Natural killer cell (primary cell): ENCODE measurements around the gene GALNT2. TPM values are rescaled to one million over a fixed set of nuclear protein-coding genes. Genes with fewer than 3 reads are reported as not detected.
A peak's percentile ranks its signal among the peaks of the same experiment; 100 is the strongest.

Experiments used
- ATAC-seq, 3 donors: fragments of 150-1000 bp in 2 of 3; fragments of 200-7000 bp in 1 of 3; cut with Tn5 transposase; 1 replicate in 1 of 3; 2 replicates in 2 of 3; pipeline ENCODE4 v1.10.0; 2021; ENCODE audit warnings: mild to moderate bottlenecking in 2 of 3, moderate library complexity in 2 of 3
- DNase-seq, 2 donors: peaks; one replicate each; pipeline versions ENCODE4 v3.0.0 to v3.0.0-alpha.2; 2013 to 2021; ENCODE audit warnings: mixed read lengths in 1 of 2
- H3K27ac ChIP-seq: one replicate; pipeline ENCODE4 v1.5.1; 2013; ENCODE audit warnings: mild to moderate bottlenecking, low read length
- H3K27me3 ChIP-seq: one replicate; pipeline ENCODE4 v1.6.1; 2013; ENCODE audit warnings: low read length; ENCODE audit not compliant: control insufficient read depth, insufficient read depth
- H3K36me3 ChIP-seq: one replicate; pipeline ENCODE4 v1.6.1; 2013; ENCODE audit warnings: low read length; ENCODE audit not compliant: control insufficient read depth, insufficient read depth
- H3K4me1 ChIP-seq: one replicate; pipeline ENCODE4 v1.6.1; 2013; ENCODE audit warnings: low read length; ENCODE audit not compliant: control insufficient read depth, insufficient read depth
- H3K4me3 ChIP-seq: one replicate; pipeline ENCODE4 v1.5.1; 2013; ENCODE audit warnings: low read length
- H3K9me3 ChIP-seq: one replicate; pipeline ENCODE4 v1.6.1; 2013; ENCODE audit warnings: low read length; ENCODE audit not compliant: control insufficient read depth, insufficient read depth
- H3K27ac Mint-ChIP-seq, 2 donors: one replicate each; pipeline ENCODE4 v1.8.0; 2022; ENCODE audit warnings: mild to moderate bottlenecking in 2 of 2, mixed read lengths in 2 of 2, moderate library complexity in 1 of 2
- H3K27me3 Mint-ChIP-seq, 2 donors: one replicate each; pipeline ENCODE4 v1.8.0; 2022; ENCODE audit warnings: low read depth in 2 of 2, mixed read lengths in 2 of 2
- H3K36me3 Mint-ChIP-seq: one replicate; pipeline ENCODE4 v1.8.0; 2022; ENCODE audit warnings: mixed read lengths
- H3K4me1 Mint-ChIP-seq, 2 donors: one replicate each; pipeline ENCODE4 v1.8.0; 2022; ENCODE audit warnings: mixed read lengths in 2 of 2
- H3K4me3 Mint-ChIP-seq: one replicate; pipeline ENCODE4 v1.8.0; 2022; ENCODE audit warnings: mild to moderate bottlenecking, moderate library complexity, mixed read lengths
- H3K9me3 Mint-ChIP-seq, 2 donors: one replicate each; pipeline ENCODE4 v1.8.0; 2022; ENCODE audit warnings: mixed read lengths in 2 of 2
- WGBS: methylation state at CpG from one replicate; pipeline ENCODE4 v1.1.7; 2013; ENCODE audit warnings: missing lambda C conversion rate; ENCODE audit not compliant: insufficient coverage; 5-methylcytosine and 5-hydroxymethylcytosine counted together
- intact Hi-C: fragments of 100-400 bp; cut with micrococcal nuclease; formaldehyde crosslinking; loops from one replicate; pipeline ENCODE4 v1.14.2; 2022
- total RNA-seq, 4 donors: library from RNA; stranded (reverse); fragments of 120-200 nt in 1 of 4; gene quantifications; one replicate each; pipeline versions ENCODE4 v1.2.3 to v1.2.4, GENCODE V29; 2013 to 2022
- TF ChIP-seq, protein P1 (sequence below): fragments of 200-600 bp; IDR thresholded peaks from one replicate; pipeline ENCODE4 v1.8.0; 2022; ENCODE audit warnings: antibody characterized with exemption

GALNT2 gene
- total RNA-seq, 3 donors from 2014 or later (not counting 1 experiment from before 2014, with no cell fraction given), result 31.2 to 53.6 (median 47.3) TPM

DNA sequence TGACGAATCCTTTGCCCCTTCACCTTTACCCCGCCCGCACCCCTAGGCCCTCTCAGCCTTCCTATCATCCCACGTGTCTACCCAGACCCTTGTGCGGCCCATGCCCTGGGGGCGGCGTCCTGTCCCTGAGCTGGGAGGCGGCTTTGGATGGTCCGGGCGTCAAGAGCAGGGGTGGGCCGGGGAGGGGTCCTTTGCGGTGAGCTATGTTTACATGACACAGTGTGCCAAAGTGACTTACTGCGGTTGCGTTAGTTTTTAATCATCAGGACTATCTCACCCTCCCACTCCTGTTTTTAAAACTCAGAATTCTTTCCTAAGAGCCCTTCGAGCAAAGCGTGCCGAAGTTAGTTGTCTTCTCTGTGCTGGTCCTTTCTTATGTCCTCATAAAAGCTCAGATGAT is 214.5 kb downstream of the GALNT2 start:
- Histone ChIP-seq H3K27me3 (no peaks in the 10 kb centered on the region), H3K36me3 (peaks cover 13% of the 10 kb centered on the region), H3K4me3 (no peak overlapping the region), H3K27ac (no peak overlapping the region), H3K4me1 (peaks cover 2% of the 10 kb centered on the region), H3K9me3 (no peaks in the 10 kb centered on the region)
- no peak for DNase-seq
- ATAC-seq, result no peak
- Mint-ChIP-seq H3K27me3 (no peaks in the 10 kb centered on the region), H3K4me3 (no peak overlapping the region), H3K27ac (no peak overlapping the region), H3K36me3 (no peaks in the 10 kb centered on the region), H3K9me3 (no peaks in the 10 kb centered on the region), H3K4me1 (peaks cover 0 to 5% of the 10 kb centered on the region in 2 donors)
- TF ChIP-seq, protein P1, sequence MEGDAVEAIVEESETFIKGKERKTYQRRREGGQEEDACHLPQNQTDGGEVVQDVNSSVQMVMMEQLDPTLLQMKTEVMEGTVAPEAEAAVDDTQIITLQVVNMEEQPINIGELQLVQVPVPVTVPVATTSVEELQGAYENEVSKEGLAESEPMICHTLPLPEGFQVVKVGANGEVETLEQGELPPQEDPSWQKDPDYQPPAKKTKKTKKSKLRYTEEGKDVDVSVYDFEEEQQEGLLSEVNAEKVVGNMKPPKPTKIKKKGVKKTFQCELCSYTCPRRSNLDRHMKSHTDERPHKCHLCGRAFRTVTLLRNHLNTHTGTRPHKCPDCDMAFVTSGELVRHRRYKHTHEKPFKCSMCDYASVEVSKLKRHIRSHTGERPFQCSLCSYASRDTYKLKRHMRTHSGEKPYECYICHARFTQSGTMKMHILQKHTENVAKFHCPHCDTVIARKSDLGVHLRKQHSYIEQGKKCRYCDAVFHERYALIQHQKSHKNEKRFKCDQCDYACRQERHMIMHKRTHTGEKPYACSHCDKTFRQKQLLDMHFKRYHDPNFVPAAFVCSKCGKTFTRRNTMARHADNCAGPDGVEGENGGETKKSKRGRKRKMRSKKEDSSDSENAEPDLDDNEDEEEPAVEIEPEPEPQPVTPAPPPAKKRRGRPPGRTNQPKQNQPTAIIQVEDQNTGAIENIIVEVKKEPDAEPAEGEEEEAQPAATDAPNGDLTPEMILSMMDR, result no peak
- WGBS, result 94% methylated on average over 17 of the region's 17 CpGs
- intact Hi-C loops, result no loop called here

DNA sequence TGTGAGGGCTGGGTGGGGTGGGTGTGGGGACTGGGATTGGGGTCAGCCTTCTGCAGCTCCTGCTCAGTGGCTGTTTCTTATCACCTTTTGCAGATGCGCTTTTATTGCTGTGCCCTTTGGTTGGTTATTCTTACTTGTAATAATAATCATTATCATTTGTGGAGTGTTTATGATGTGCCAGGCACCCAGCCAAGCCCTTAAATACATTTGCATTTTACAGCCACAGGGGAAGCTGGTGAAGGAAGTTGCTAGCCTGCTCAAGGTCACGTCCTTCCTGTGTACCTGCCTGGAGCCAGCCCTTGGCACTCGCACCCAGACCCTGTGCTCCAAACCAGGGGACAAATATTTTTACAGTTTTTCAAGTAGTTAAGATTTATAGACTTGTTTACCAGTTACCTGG is 215.1 kb downstream of the GALNT2 start:
- ATAC-seq (no peak), DNase-seq (no peak)
- H3K27ac ChIP-seq, result no peak overlapping the region
- H3K4me3 ChIP-seq, result no peak overlapping the region
- intact Hi-C loops, result no loop called here
- Mint-ChIP-seq H3K9me3 (no peaks in the 10 kb centered on the region), H3K27ac (no peak overlapping the region), H3K4me3 (no peak overlapping the region), H3K36me3 (no peaks in the 10 kb centered on the region), H3K4me1 (peaks cover 0 to 5% of the 10 kb centered on the region in 2 donors), H3K27me3 (no peaks in the 10 kb centered on the region)
- whole genome bisulfite sequencing, result 8% methylated on average over 2 of the region's 3 CpGs
- H3K9me3 ChIP-seq, result no peaks in the 10 kb centered on the region
- peaks cover 12% of the 10 kb centered on the region for H3K36me3 ChIP-seq
- H3K27me3 ChIP-seq, result no peaks in the 10 kb centered on the region
- peaks cover 2% of the 10 kb centered on the region for H3K4me1 ChIP-seq
- TF ChIP-seq, protein P1, result no peak

DNA sequence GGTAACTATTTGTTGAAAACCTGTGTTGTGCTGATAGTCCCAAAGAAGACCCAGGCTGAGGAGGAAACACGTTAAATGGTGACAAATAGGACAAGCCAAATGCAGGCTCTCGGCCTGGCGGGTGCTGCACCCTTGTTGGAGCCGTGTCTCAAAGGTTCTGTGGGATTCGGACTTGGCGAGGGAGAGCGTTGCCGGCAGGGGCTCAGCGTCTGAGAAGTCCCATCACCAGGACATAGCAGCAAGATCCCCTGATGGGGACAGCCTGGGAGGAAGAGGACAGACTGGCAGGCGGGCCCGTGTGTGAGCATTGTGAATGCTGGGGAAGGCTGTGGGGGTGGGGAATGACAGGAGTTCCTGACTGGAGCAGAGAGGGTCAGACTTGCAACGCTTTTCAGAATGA is 216.6 kb downstream of the GALNT2 start:
- Histone ChIP-seq H3K4me1 (peaks cover 2% of the 10 kb centered on the region), H3K36me3 (peaks cover 12% of the 10 kb centered on the region), H3K9me3 (no peaks in the 10 kb centered on the region), H3K27me3 (no peaks in the 10 kb centered on the region), H3K4me3 (no peak overlapping the region), H3K27ac (no peak overlapping the region)
- H3K4me1 Mint-ChIP-seq, result peaks cover 0 to 5% of the 10 kb centered on the region in 2 donors
- TF ChIP-seq, protein P1, result no peak
- no peaks in the 10 kb centered on the region for H3K36me3 Mint-ChIP-seq
- peak overlapping the region in 1 of 2 donors; percentile 50 for H3K27ac Mint-ChIP-seq
- WGBS, result 98% methylated on average over 12 of the region's 12 CpGs
- ATAC-seq, result no peak
- intact Hi-C loops, result no loop called here
- no peaks in the 10 kb centered on the region for H3K27me3 Mint-ChIP-seq
- H3K4me3 Mint-ChIP-seq, result no peak overlapping the region
- no peak for DNase-seq
- no peaks in the 10 kb centered on the region for H3K9me3 Mint-ChIP-seq

DNA sequence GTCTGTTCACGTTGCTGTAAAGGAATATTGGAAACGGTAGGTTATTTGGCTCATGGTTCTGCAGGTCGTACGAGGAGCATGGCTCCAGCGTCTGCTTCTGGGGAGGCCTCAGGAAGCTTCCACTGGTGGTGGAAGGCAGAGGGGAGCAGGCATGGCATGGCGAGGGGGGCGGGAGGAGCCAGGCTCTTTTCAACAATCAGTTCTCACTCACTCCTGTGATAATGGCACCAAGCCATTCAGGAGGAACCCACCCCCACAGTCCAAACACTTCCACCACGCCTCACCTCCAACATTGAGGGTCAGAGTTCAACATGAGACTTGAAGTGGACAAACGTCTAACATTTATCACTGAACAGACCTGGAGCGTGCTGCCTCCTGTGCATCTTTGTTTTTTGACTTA is 217.9 kb downstream of the GALNT2 start:
- intact Hi-C loops, result no loop called here
- Histone ChIP-seq H3K9me3 (no peaks in the 10 kb centered on the region), H3K4me1 (peaks cover 2% of the 10 kb centered on the region), H3K27ac (no peak overlapping the region), H3K4me3 (no peak overlapping the region), H3K36me3 (peaks cover 2% of the 10 kb centered on the region), H3K27me3 (no peaks in the 10 kb centered on the region)
- DNase-seq, result no peak
- Mint-ChIP-seq H3K9me3 (no peaks in the 10 kb centered on the region), H3K27me3 (no peaks in the 10 kb centered on the region), H3K36me3 (no peaks in the 10 kb centered on the region), H3K4me1 (peaks cover 0 to 5% of the 10 kb centered on the region in 2 donors), H3K4me3 (no peak overlapping the region), H3K27ac (no peak overlapping the region)
- 93% methylated on average over 10 of the region's 10 CpGs for WGBS
- TF ChIP-seq, protein P1, result no peak
- no peak for ATAC-seq
